ENCODE data around the gene NSUN7. TPM values are rescaled to one million over a fixed set of nuclear protein-coding genes. Genes with fewer than 3 reads are reported as not detected.

NSUN7 gene
- polyA plus RNA-seq, 1 donor from 2014 or later = 0.51 TPM

DNA sequence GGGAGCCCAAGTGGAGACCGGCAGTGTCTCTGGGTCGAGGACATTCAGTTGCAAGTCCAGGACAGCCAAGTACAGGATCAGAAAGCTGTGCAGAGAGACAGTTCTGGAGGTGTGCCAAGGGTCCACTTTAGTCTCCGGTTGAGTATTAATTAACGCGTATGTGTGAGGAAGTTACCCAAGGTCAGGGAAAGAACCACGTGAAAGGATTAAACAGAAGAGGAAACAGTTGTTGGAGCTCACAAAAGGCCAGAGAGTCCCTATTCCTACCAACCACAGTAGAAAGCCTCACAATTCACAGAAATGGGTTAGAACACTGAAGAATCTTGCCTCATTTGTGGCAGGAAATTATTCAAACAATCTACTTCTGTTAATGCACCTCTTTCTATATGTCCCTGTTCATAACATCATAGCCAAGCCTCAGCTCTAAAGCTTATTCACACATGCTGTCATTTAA is 17.9 kb upstream of the NSUN7 start:
- no peaks in the 10 kb centered on the region for H4K20me1 ChIP-seq (ENCODE audit: insufficient read depth)
- H2AFZ ChIP-seq (ENCODE audit: low read depth, low read length) = no peak overlapping the region
- TF ChIP-seq EZH2 (IDR thresholded peaks at IDR 0.05; ENCODE audit: borderline replicate concordance, insufficient read depth, low read length, poor library complexity, severe bottlenecking) (no peak), POLR2AphosphoS5 (IDR thresholded peaks at IDR 0.05) (no peak), SMC3 (conservative IDR thresholded peaks at IDR 0.05; ENCODE audit: poor library complexity) (no peak), TAF1 (IDR thresholded peaks at IDR 0.05; ENCODE audit: low read depth) (no peak), MXI1 (conservative IDR thresholded peaks at IDR 0.05; ENCODE audit: poor library complexity, severe bottlenecking) (no peak), EP300 (conservative IDR thresholded peaks at IDR 0.05; ENCODE audit: poor library complexity, severe bottlenecking) (no peak), RAD21 (conservative IDR thresholded peaks at IDR 0.05) (no peak)
- TF ChIP-seq, protein P1, sequence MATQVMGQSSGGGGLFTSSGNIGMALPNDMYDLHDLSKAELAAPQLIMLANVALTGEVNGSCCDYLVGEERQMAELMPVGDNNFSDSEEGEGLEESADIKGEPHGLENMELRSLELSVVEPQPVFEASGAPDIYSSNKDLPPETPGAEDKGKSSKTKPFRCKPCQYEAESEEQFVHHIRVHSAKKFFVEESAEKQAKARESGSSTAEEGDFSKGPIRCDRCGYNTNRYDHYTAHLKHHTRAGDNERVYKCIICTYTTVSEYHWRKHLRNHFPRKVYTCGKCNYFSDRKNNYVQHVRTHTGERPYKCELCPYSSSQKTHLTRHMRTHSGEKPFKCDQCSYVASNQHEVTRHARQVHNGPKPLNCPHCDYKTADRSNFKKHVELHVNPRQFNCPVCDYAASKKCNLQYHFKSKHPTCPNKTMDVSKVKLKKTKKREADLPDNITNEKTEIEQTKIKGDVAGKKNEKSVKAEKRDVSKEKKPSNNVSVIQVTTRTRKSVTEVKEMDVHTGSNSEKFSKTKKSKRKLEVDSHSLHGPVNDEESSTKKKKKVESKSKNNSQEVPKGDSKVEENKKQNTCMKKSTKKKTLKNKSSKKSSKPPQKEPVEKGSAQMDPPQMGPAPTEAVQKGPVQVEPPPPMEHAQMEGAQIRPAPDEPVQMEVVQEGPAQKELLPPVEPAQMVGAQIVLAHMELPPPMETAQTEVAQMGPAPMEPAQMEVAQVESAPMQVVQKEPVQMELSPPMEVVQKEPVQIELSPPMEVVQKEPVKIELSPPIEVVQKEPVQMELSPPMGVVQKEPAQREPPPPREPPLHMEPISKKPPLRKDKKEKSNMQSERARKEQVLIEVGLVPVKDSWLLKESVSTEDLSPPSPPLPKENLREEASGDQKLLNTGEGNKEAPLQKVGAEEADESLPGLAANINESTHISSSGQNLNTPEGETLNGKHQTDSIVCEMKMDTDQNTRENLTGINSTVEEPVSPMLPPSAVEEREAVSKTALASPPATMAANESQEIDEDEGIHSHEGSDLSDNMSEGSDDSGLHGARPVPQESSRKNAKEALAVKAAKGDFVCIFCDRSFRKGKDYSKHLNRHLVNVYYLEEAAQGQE (IDR thresholded peaks at IDR 0.05; ENCODE audit: borderline replicate concordance) = no peak
- TF ChIP-seq, protein P2, sequence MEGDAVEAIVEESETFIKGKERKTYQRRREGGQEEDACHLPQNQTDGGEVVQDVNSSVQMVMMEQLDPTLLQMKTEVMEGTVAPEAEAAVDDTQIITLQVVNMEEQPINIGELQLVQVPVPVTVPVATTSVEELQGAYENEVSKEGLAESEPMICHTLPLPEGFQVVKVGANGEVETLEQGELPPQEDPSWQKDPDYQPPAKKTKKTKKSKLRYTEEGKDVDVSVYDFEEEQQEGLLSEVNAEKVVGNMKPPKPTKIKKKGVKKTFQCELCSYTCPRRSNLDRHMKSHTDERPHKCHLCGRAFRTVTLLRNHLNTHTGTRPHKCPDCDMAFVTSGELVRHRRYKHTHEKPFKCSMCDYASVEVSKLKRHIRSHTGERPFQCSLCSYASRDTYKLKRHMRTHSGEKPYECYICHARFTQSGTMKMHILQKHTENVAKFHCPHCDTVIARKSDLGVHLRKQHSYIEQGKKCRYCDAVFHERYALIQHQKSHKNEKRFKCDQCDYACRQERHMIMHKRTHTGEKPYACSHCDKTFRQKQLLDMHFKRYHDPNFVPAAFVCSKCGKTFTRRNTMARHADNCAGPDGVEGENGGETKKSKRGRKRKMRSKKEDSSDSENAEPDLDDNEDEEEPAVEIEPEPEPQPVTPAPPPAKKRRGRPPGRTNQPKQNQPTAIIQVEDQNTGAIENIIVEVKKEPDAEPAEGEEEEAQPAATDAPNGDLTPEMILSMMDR (IDR thresholded peaks at IDR 0.05; ENCODE audit: poor library complexity, severe bottlenecking) = no peak
- H3K27me3 ChIP-seq (ENCODE audit: insufficient read depth, low read depth, low read length) = no peaks in the 10 kb centered on the region
- H3K36me3 ChIP-seq (ENCODE audit: insufficient read depth, low read length) = no peaks in the 10 kb centered on the region
- H3K4me2 ChIP-seq (ENCODE audit: low read length) = no peak overlapping the region
- H3K9me2 ChIP-seq (ENCODE audit: insufficient read depth, low read length) = no peaks in the 10 kb centered on the region
- no peak overlapping the region for H3K4me3 ChIP-seq (ENCODE audit: low read length)
- no peak overlapping the region for H3K9ac ChIP-seq (ENCODE audit: low read length)
- H3K27ac ChIP-seq (ENCODE audit: low read length) = no peak overlapping the region
- no peaks in the 10 kb centered on the region for H3F3A ChIP-seq (ENCODE audit: insufficient read depth, low read length, poor library complexity, severe bottlenecking)
- H3K9me3 ChIP-seq (ENCODE audit: low read length) = no peaks in the 10 kb centered on the region
- H3K79me2 ChIP-seq (replicated peaks; ENCODE audit: insufficient read depth, low read length) = no peaks in the 10 kb centered on the region

DNA sequence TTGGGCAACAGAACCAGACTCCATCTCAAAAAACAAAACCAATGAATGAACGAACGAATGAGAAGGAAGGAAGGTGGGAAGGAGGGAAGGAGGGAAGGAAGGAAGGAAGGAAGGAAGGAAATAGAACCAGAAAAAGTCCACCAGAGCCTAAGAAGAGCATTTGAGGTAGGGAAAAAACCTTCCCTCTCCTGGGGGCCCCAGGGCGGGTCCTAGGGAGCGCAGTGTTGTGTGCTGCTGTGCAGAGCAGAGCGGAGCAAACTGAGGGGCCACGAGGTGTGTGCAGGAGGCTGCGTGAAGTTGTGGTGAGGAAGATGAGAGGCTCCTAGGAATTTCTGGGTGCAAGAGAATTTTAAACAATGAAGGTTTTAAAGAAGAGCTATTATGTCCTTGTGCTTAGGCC is 16.0 kb upstream of the NSUN7 start:
- no peaks in the 10 kb centered on the region for H3K9me2 ChIP-seq (ENCODE audit: insufficient read depth, low read length)
- TF ChIP-seq EZH2 (IDR thresholded peaks at IDR 0.05; ENCODE audit: borderline replicate concordance, insufficient read depth, low read length, poor library complexity, severe bottlenecking) = no peak
- TF ChIP-seq, protein P2 (IDR thresholded peaks at IDR 0.05; ENCODE audit: poor library complexity, severe bottlenecking) = no peak
- no peak overlapping the region for H3K27ac ChIP-seq (ENCODE audit: low read length)
- no peaks in the 10 kb centered on the region for H3K9me3 ChIP-seq (ENCODE audit: low read length)
- H3K4me3 ChIP-seq (ENCODE audit: low read length) = no peak overlapping the region
- no peaks in the 10 kb centered on the region for H4K20me1 ChIP-seq (ENCODE audit: insufficient read depth)
- H3F3A ChIP-seq (ENCODE audit: insufficient read depth, low read length, poor library complexity, severe bottlenecking) = no peaks in the 10 kb centered on the region
- H3K9ac ChIP-seq (ENCODE audit: low read length) = no peak overlapping the region
- no peak overlapping the region for H3K4me2 ChIP-seq (ENCODE audit: low read length)
- no peaks in the 10 kb centered on the region for H3K79me2 ChIP-seq (replicated peaks; ENCODE audit: insufficient read depth, low read length)
- no peaks in the 10 kb centered on the region for H3K27me3 ChIP-seq (ENCODE audit: insufficient read depth, low read depth, low read length)
- no peak overlapping the region for H2AFZ ChIP-seq (ENCODE audit: low read depth, low read length)
- no peaks in the 10 kb centered on the region for H3K36me3 ChIP-seq (ENCODE audit: insufficient read depth, low read length)

Measured in neural cell (in vitro differentiated cells).